ENCODE measurements around the gene CTXND1.

Gene CTXND1

DNA sequence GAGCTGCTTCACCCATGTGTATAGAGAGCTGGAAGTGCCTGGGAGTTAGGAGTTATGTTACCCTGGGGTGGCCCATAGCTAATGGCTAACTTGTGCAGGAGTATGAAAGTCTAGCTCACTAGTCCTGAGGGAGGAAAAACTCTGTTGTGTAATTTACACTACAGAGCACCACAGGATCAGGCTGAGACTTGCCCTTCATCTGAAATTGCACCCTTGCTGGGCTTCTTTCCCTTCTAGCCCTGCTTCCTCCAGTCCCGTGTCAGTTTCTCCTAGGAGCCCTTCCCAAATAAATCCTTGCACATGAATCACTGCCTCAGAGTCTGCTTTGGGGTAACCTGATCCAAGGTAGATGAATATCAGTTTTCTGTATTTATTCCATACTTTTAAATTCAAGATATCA, 40.0 kb downstream of the CTXND1 start:
- TF ChIP-seq TEAD4 (IDR thresholded peaks at IDR 0.05) = no peak
- TF ChIP-seq, protein P1, sequence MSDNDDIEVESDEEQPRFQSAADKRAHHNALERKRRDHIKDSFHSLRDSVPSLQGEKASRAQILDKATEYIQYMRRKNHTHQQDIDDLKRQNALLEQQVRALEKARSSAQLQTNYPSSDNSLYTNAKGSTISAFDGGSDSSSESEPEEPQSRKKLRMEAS (IDR thresholded peaks at IDR 0.05) = no peak
- TF ChIP-seq ZBTB7A (IDR thresholded peaks at IDR 0.05; ENCODE audit: low read depth) = no peak
- TF ChIP-seq NFIC (IDR thresholded peaks at IDR 0.05) = no peak
- no peak for TF ChIP-seq RAD21 (IDR thresholded peaks at IDR 0.05; ENCODE audit: low read depth)
- TF ChIP-seq CREB1 (IDR thresholded peaks at IDR 0.05; ENCODE audit: low read depth) = no peak
- TF ChIP-seq YY1 (IDR thresholded peaks at IDR 0.05; ENCODE audit: low read depth) = no peak
- TF ChIP-seq TCF12 (IDR thresholded peaks at IDR 0.05; ENCODE audit: low read depth) = no peak
- no peak for TF ChIP-seq TAF1 (IDR thresholded peaks at IDR 0.05; ENCODE audit: low read depth)

DNA sequence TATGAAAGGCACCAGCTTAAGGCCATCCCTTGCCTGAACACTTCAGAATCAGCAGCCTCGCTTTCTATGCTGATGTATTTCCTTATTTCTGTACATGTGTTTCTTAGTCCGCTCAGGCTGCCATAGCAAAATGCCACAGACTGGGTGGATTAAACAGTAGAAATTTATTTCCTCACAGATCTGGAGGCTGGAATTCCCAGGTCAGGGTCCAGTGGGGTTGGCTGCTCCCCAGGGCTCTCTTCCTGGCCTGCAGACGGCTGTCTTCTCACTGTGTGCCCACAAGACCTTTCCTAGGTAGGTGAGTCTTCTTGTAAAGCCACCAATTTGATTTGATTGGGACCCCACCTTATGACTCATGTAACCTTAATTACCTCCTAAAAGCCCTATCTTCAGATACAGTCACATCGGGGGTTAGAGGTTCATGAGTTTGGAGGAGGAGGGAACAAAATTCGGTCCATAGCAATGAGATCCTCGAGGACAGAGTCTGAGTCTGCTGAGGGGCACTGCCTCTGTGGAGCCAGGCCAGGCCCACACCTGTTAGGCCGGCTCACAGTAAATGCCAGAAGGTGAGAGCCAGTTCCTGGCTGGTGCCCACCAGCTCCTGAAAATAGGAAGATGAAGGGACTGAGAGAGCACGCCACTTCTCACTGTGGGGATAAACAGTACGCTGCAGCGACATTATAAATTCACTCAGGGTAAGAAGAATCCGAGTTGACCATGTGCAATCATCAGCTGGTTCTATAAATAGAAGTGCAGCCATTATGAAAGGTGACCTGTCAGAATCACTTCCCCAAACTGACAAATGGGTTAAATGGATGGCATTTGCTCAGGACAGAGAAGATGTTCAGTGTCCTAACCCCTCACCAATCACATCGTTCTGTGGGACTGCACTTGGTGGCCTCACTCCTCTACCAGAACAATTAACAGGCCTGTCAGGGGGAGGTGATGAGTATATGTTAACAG, 41.1 kb downstream of the CTXND1 start:
- TF ChIP-seq EP300 (IDR thresholded peaks at IDR 0.05; ENCODE audit: borderline replicate concordance) (no peak), EGR1 (IDR thresholded peaks at IDR 0.05) (no peak), TCF12 (IDR thresholded peaks at IDR 0.05; ENCODE audit: low read depth) (no peak), RAD21 (IDR thresholded peaks at IDR 0.05; ENCODE audit: low read depth) (no peak)
- TF ChIP-seq, protein P2, sequence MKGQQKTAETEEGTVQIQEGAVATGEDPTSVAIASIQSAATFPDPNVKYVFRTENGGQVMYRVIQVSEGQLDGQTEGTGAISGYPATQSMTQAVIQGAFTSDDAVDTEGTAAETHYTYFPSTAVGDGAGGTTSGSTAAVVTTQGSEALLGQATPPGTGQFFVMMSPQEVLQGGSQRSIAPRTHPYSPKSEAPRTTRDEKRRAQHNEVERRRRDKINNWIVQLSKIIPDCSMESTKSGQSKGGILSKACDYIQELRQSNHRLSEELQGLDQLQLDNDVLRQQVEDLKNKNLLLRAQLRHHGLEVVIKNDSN (IDR thresholded peaks at IDR 0.05) = no peak

DNA sequence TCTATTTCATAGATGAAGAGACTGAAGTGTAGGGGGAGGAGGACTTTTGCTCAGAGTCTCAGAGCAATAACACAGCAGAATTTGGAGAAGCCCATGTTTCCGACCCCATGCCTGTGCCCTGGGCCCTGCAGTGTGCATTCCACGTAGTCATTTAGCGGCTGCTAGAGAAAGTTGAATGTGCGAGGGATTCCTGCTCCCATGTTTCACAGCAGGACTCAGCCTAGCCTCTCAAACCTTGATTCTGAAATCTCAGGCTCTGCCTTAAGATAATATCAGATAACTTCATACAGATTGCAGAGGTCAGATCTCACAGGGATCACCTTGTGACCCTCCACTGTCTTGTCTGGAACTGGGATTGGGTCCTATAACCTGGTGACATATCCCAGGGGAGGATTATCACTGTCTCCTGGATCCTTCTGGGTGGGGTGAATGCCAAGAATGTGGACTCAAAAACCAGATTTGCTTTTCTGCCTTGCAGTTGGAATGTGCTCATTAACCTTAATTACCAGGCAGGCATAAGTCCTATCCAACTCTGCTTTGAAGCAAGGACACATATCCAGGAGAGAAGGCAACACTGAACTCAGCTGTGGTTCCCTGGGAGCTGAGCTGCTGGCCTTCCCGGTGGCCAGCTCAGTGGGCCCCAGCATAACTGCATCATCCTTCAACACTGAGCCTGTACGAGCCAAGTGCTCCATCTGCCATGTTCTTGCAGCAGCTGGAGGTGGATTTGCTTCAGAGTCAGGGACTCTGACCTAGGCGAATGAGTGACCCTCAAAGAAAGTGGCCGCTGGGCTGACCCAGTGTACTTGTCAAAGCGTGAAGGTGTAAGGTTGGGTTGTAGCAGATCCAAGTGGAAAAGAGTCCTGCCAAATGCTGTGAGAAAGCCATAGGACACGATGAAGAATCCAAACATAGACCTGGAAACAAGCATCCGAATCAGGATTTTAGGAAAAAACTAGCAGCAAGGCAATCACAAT, 43.0 kb downstream of the CTXND1 start:
- TF ChIP-seq EP300 (IDR thresholded peaks at IDR 0.05; ENCODE audit: borderline replicate concordance) (no peak), TAF1 (IDR thresholded peaks at IDR 0.05; ENCODE audit: low read depth) (no peak), YY1 (IDR thresholded peaks at IDR 0.05; ENCODE audit: low read depth) (no peak), TEAD4 (IDR thresholded peaks at IDR 0.05) (no peak), CREB1 (IDR thresholded peaks at IDR 0.05; ENCODE audit: low read depth) (no peak), EGR1 (IDR thresholded peaks at IDR 0.05) (no peak), CEBPB (IDR thresholded peaks at IDR 0.05) (no peak), RAD21 (IDR thresholded peaks at IDR 0.05; ENCODE audit: low read depth) (no peak), NFIC (IDR thresholded peaks at IDR 0.05) (no peak)
- TF ChIP-seq, protein P1 (IDR thresholded peaks at IDR 0.05) = no peak
- TF ChIP-seq, protein P2 (IDR thresholded peaks at IDR 0.05) = no peak
- TF ChIP-seq, protein P3, sequence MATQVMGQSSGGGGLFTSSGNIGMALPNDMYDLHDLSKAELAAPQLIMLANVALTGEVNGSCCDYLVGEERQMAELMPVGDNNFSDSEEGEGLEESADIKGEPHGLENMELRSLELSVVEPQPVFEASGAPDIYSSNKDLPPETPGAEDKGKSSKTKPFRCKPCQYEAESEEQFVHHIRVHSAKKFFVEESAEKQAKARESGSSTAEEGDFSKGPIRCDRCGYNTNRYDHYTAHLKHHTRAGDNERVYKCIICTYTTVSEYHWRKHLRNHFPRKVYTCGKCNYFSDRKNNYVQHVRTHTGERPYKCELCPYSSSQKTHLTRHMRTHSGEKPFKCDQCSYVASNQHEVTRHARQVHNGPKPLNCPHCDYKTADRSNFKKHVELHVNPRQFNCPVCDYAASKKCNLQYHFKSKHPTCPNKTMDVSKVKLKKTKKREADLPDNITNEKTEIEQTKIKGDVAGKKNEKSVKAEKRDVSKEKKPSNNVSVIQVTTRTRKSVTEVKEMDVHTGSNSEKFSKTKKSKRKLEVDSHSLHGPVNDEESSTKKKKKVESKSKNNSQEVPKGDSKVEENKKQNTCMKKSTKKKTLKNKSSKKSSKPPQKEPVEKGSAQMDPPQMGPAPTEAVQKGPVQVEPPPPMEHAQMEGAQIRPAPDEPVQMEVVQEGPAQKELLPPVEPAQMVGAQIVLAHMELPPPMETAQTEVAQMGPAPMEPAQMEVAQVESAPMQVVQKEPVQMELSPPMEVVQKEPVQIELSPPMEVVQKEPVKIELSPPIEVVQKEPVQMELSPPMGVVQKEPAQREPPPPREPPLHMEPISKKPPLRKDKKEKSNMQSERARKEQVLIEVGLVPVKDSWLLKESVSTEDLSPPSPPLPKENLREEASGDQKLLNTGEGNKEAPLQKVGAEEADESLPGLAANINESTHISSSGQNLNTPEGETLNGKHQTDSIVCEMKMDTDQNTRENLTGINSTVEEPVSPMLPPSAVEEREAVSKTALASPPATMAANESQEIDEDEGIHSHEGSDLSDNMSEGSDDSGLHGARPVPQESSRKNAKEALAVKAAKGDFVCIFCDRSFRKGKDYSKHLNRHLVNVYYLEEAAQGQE (IDR thresholded peaks at IDR 0.05; ENCODE audit: low read depth) = no peak

DNA sequence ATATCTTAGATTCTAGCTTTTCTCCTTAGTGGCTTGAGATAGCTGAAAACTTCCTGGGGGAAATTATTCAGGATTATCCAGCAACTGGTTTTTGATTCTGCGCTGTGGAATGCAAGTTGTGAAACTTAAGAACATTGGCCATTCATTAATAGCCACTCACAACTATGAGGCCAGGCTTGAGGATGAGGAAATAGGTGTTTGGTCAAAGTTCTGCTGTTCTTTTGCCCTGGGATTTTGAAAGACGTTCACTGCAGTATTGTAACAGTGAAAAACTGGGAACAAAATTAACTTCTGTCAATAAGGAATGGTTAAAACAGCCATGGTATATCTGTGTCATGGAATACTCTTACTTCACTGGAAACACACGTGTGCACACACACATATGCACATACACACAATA, 44.1 kb downstream of the CTXND1 start:
- no peak for TF ChIP-seq TEAD4 (IDR thresholded peaks at IDR 0.05)
- TF ChIP-seq RAD21 (IDR thresholded peaks at IDR 0.05; ENCODE audit: low read depth) = no peak
- no peak for TF ChIP-seq YY1 (IDR thresholded peaks at IDR 0.05; ENCODE audit: low read depth)
- no peak for TF ChIP-seq EP300 (IDR thresholded peaks at IDR 0.05; ENCODE audit: borderline replicate concordance)
- TF ChIP-seq ZBTB7A (IDR thresholded peaks at IDR 0.05; ENCODE audit: low read depth) = no peak
- TF ChIP-seq, protein P1 (IDR thresholded peaks at IDR 0.05) = no peak
- no peak for TF ChIP-seq FOXM1 (IDR thresholded peaks at IDR 0.05; ENCODE audit: borderline replicate concordance, low read depth)
- TF ChIP-seq, protein P2 (IDR thresholded peaks at IDR 0.05) = no peak
- no peak for TF ChIP-seq EGR1 (IDR thresholded peaks at IDR 0.05)
- no peak for TF ChIP-seq TAF1 (IDR thresholded peaks at IDR 0.05; ENCODE audit: low read depth)
- no peak for TF ChIP-seq CREB1 (IDR thresholded peaks at IDR 0.05; ENCODE audit: low read depth)
- no peak for TF ChIP-seq TCF12 (IDR thresholded peaks at IDR 0.05; ENCODE audit: low read depth)
- no peak for TF ChIP-seq CEBPB (IDR thresholded peaks at IDR 0.05)

DNA sequence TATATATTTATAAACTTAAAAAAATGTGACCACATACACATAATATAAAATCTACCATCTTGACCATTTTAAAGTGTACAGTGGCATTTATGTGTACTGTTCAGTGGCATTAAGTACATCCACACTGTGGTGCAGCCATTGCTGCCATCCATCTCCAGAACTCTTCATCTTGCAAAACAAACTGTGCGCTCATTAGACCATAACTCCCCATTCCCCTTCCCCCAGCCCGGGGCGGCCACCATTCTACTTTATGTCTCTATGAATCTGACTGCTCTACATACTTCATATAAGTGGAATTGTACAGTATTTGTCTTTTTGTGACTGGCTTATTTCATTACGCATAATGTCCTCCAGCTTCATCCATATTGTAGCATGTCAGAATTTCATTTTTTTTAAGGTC, 47.8 kb downstream of the CTXND1 start:
- TF ChIP-seq FOXM1 (IDR thresholded peaks at IDR 0.05; ENCODE audit: borderline replicate concordance, low read depth) = no peak
- TF ChIP-seq, protein P1 (IDR thresholded peaks at IDR 0.05) = no peak
- TF ChIP-seq NFIC (IDR thresholded peaks at IDR 0.05) = no peak
- no peak for TF ChIP-seq EP300 (IDR thresholded peaks at IDR 0.05; ENCODE audit: borderline replicate concordance)
- no peak for TF ChIP-seq TEAD4 (IDR thresholded peaks at IDR 0.05)
- no peak for TF ChIP-seq CEBPB (IDR thresholded peaks at IDR 0.05)
- TF ChIP-seq ZBTB7A (IDR thresholded peaks at IDR 0.05; ENCODE audit: low read depth) = no peak
- TF ChIP-seq TCF12 (IDR thresholded peaks at IDR 0.05; ENCODE audit: low read depth) = no peak
- no peak for TF ChIP-seq TAF1 (IDR thresholded peaks at IDR 0.05; ENCODE audit: low read depth)
- no peak for TF ChIP-seq YY1 (IDR thresholded peaks at IDR 0.05; ENCODE audit: low read depth)
- TF ChIP-seq, protein P3 (IDR thresholded peaks at IDR 0.05; ENCODE audit: low read depth) = no peak
- TF ChIP-seq, protein P2 (IDR thresholded peaks at IDR 0.05) = no peak
- no peak for TF ChIP-seq EGR1 (IDR thresholded peaks at IDR 0.05)
- no peak for TF ChIP-seq CREB1 (IDR thresholded peaks at IDR 0.05; ENCODE audit: low read depth)
- TF ChIP-seq RAD21 (IDR thresholded peaks at IDR 0.05; ENCODE audit: low read depth) = no peak

Data from Ishikawa (cell line).